OCI-LY7 (cell line): ENCODE data around the gene LYRM1.

ENCODE experiments used
- EZH2phosphoT487 ChIP-seq: fragments of 200-600 bp; sonication (generic); IDR thresholded peaks from 2 replicates; pipeline ENCODE4 v1.6.1; 2018; ENCODE audit warnings: low read depth, borderline replicate concordance, mild to moderate bottlenecking, mixed run types, antibody characterized with exemption, low read length, moderate library complexity, mixed read lengths
- TF ChIP-seq, protein P1 (sequence below): fragments of 200-600 bp; sonication (generic); conservative IDR thresholded peaks from 2 replicates; pipeline ENCODE4 v1.5.1; 2014; ENCODE audit warnings: mild to moderate bottlenecking, antibody characterized with exemption, low read length, moderate library complexity, mixed read lengths

GRCh38 chr16:20946015-20946629 is 45.6 kb downstream of the LYRM1 start:
- TF ChIP-seq, protein P1, sequence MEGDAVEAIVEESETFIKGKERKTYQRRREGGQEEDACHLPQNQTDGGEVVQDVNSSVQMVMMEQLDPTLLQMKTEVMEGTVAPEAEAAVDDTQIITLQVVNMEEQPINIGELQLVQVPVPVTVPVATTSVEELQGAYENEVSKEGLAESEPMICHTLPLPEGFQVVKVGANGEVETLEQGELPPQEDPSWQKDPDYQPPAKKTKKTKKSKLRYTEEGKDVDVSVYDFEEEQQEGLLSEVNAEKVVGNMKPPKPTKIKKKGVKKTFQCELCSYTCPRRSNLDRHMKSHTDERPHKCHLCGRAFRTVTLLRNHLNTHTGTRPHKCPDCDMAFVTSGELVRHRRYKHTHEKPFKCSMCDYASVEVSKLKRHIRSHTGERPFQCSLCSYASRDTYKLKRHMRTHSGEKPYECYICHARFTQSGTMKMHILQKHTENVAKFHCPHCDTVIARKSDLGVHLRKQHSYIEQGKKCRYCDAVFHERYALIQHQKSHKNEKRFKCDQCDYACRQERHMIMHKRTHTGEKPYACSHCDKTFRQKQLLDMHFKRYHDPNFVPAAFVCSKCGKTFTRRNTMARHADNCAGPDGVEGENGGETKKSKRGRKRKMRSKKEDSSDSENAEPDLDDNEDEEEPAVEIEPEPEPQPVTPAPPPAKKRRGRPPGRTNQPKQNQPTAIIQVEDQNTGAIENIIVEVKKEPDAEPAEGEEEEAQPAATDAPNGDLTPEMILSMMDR, result no peak
- no peak for TF ChIP-seq EZH2phosphoT487
